MM.1S (cell line): ENCODE results near the gene CELA2A.
A peak's percentile ranks its signal among the peaks of the same experiment; 100 is the strongest.
"Not testable (repeated sequence)": the region's sequence is repeated elsewhere in the genome, so short reads cannot be mapped to it uniquely, and the experiment has no call there.

Experiments
- DNase-seq: peaks from one replicate; pipeline ENCODE4 v3.0.0-alpha.2; 2015
- H2AFZ ChIP-seq: fragments of 300-600 bp; sonication (generic); 2 replicates; pipeline ENCODE4 v1.6.0; 2016; ENCODE audit warnings: antibody characterized with exemption, low read length
- H3F3A ChIP-seq: fragments of 300-600 bp; sonication (generic); 2 replicates; pipeline ENCODE4 v1.6.1; 2016; ENCODE audit warnings: mild to moderate bottlenecking, antibody characterized with exemption, low read length, moderate library complexity, mixed read lengths; ENCODE audit not compliant: insufficient read depth
- H3K27ac ChIP-seq: fragments of 300-600 bp; sonication (generic); 2 replicates; pipeline ENCODE4 v1.5.1; 2016; ENCODE audit warnings: mild to moderate bottlenecking, low read length
- H3K27me3 ChIP-seq: fragments of 300-600 bp; sonication (generic); replicated peaks from 2 replicates; pipeline ENCODE4 v1.6.0; 2016; ENCODE audit warnings: low read length; ENCODE audit not compliant: insufficient read depth
- H3K36me3 ChIP-seq: fragments of 300-600 bp; sonication (generic); replicated peaks from 2 replicates; pipeline ENCODE4 v1.6.1; 2016; ENCODE audit warnings: mild to moderate bottlenecking, low read length, mixed read lengths; ENCODE audit not compliant: insufficient read depth
- H3K4me1 ChIP-seq: fragments of 300-600 bp; sonication (generic); 2 replicates; pipeline ENCODE4 v1.6.1; 2016; ENCODE audit warnings: low read length, mixed read lengths
- H3K4me2 ChIP-seq: fragments of 300-600 bp; sonication (generic); 2 replicates; pipeline ENCODE4 v1.6.0; 2016; ENCODE audit warnings: low read depth, low read length
- H3K4me3 ChIP-seq: fragments of 300-600 bp; sonication (generic); 2 replicates; pipeline ENCODE4 v1.5.1; 2016; ENCODE audit warnings: low read length, mixed read lengths
- H3K79me2 ChIP-seq: fragments of 300-600 bp; sonication (generic); 2 replicates; pipeline ENCODE4 v1.6.1; 2016; ENCODE audit warnings: mixed run types, low read length, mixed read lengths
- H3K9ac ChIP-seq: fragments of 300-600 bp; sonication (generic); 2 replicates; pipeline ENCODE4 v1.6.1; 2016; ENCODE audit warnings: low read length, mixed read lengths
- H3K9me2 ChIP-seq: fragments of 300-600 bp; sonication (generic); replicated peaks from 2 replicates; pipeline ENCODE4 v1.6.1; 2016; ENCODE audit warnings: mild to moderate bottlenecking, low read length, mixed read lengths; ENCODE audit not compliant: insufficient read depth
- H3K9me3 ChIP-seq: fragments of 300-600 bp; sonication (generic); replicated peaks from 2 replicates; pipeline ENCODE4 v1.6.1; 2016; ENCODE audit warnings: mild to moderate bottlenecking, low read length, mixed read lengths; ENCODE audit not compliant: insufficient read depth
- H4K20me1 ChIP-seq: fragments of 300-600 bp; sonication (generic); 2 replicates; pipeline ENCODE4 v1.6.1; 2016; ENCODE audit warnings: mild to moderate bottlenecking, low read length, moderate library complexity, mixed read lengths; ENCODE audit not compliant: insufficient read depth
- EZH2 ChIP-seq: fragments of 300-600 bp; sonication (generic); optimal IDR thresholded peaks from 2 replicates; pipeline ENCODE3; 2017; ENCODE audit warnings: low read depth, mild to moderate bottlenecking, antibody characterized with exemption, low read length, mixed read lengths
- EZH2phosphoT487 ChIP-seq: fragments of 300-600 bp; sonication (generic); IDR thresholded peaks from 2 replicates; pipeline ENCODE4 v1.6.1; 2018; ENCODE audit warnings: antibody characterized with exemption, low read length
- TF ChIP-seq, protein P1 (sequence below): fragments of 300-600 bp; sonication (generic); IDR thresholded peaks from 2 replicates; pipeline ENCODE4 v1.5.1; 2016; ENCODE audit warnings: antibody characterized with exemption, low read length, mixed read lengths

Gene CELA2A

DNA sequence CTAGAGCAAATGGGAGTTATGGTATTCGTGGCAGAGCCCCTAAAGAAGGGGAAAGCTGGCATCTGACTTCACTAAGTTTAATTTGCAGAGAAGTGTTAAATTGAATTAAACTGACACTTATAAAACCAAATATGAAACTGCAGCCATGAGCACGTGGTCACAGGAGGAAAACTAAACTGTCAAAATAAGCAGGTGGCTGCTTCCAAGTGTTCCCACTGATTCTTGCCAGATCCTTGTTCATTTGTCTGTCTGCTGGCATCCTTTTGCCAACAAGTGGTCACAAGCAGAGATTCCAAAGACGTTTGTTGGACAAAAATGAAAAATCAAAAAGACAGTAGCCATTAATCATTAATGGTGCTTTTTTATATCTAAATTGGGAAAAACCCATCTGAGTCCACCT, 12.8 kb downstream of the CELA2A start:
- Histone ChIP-seq H3K9me2 (no peaks in the 10 kb centered on the region), H3K27ac (no peak overlapping the region), H3K9ac (no peak overlapping the region), H2AFZ (no peak overlapping the region), H3K79me2 (no peaks in the 10 kb centered on the region), H4K20me1 (no peaks in the 10 kb centered on the region), H3K27me3 (no peaks in the 10 kb centered on the region), H3K4me3 (no peak overlapping the region), H3K4me1 (no peaks in the 10 kb centered on the region), H3F3A (no peaks in the 10 kb centered on the region), H3K9me3 (no peaks in the 10 kb centered on the region), H3K36me3 (no peaks in the 10 kb centered on the region), H3K4me2 (no peak overlapping the region)
- no peak for DNase-seq
- no peak for TF ChIP-seq EZH2phosphoT487
- TF ChIP-seq, protein P1, sequence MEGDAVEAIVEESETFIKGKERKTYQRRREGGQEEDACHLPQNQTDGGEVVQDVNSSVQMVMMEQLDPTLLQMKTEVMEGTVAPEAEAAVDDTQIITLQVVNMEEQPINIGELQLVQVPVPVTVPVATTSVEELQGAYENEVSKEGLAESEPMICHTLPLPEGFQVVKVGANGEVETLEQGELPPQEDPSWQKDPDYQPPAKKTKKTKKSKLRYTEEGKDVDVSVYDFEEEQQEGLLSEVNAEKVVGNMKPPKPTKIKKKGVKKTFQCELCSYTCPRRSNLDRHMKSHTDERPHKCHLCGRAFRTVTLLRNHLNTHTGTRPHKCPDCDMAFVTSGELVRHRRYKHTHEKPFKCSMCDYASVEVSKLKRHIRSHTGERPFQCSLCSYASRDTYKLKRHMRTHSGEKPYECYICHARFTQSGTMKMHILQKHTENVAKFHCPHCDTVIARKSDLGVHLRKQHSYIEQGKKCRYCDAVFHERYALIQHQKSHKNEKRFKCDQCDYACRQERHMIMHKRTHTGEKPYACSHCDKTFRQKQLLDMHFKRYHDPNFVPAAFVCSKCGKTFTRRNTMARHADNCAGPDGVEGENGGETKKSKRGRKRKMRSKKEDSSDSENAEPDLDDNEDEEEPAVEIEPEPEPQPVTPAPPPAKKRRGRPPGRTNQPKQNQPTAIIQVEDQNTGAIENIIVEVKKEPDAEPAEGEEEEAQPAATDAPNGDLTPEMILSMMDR, result no peak
- no peak for TF ChIP-seq EZH2

DNA sequence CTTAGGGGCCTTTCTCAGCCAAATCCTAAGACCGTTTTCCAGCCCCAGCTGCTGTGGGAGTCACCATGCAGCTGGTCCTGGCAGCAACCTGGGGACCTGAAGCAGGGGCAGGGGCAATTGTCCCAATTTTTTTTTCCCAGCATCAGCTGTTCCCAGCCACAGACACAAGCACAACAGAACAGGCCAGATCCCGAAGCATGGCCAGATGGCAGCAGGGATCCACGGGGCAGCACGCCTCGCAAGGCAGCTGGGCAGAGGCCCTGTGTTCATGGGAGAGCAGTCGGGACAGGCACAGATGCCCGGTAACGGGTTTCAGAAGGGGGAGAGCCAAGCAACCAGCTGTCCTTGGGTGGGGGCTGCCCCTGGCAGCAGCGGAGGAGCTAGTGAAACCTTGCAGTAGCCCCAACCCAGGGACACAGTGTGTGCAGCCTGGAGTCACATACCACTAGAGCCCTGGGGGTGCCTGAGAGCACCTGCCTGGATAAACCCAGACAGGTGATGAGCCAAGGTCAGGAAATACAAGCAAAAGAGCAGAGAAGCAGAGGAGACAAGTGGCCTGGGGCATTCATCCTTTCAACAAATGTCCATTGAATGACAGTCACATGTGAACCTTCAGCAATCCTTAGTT, 13.4 kb downstream of the CELA2A start:
- H2AFZ ChIP-seq, H3K4me3 ChIP-seq, H3K9me2 ChIP-seq, H3K9me3 ChIP-seq, H3K36me3 ChIP-seq, H3K9ac ChIP-seq, H3K4me1 ChIP-seq, H3F3A ChIP-seq, DNase-seq, H3K27ac ChIP-seq, H3K79me2 ChIP-seq, H3K4me2 ChIP-seq, H3K27me3 ChIP-seq, H4K20me1 ChIP-seq: not testable (repeated sequence)

DNA sequence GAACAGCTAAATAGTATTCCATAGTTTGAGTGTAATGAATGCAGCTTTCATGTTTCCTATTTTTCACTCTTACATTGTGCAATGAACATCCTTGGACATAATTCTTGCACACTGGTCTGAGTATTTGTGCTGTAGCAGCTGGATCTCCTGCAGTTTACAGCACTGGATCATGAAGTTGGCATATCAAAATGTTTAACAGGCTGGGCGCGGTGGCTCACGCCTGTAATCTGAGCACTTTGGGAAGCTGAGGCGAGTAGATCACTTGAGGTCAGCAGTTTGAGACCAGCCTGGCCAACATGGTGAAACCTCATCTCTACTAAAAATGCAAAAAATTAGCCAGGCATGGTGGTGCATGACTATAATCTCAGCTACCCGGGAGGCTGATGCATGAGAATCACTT, 14.5 kb downstream of the CELA2A start:
- H3K79me2 ChIP-seq, H3K4me2 ChIP-seq, H3K9me2 ChIP-seq, H3K4me1 ChIP-seq, H3K27me3 ChIP-seq, H3K9ac ChIP-seq, H4K20me1 ChIP-seq, H3K36me3 ChIP-seq, H3F3A ChIP-seq, H2AFZ ChIP-seq, DNase-seq, H3K9me3 ChIP-seq, H3K27ac ChIP-seq, H3K4me3 ChIP-seq: not testable (repeated sequence)

DNA sequence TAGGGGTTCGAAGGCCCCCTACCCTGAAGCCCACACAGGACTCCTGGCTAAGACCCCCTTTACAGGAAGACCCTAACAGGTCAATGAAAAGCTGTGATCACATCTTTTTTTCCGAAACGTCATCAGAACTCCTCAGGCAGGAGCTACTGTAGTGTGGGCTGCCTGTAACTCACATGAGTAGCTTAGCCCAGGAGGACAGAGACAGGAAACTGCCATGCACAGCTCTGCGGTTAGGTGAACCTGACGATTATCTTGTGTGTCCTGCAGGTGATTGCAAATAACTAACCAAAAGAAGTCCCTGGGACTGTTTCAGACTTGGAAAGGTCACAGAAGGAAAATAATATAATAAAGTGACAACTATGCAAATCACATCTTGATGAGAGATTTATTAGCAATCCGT, 15.2 kb downstream of the CELA2A start:
- not testable (repeated sequence) for H3K79me2 ChIP-seq, H3K9me3 ChIP-seq, H3K9me2 ChIP-seq, H3K36me3 ChIP-seq, H4K20me1 ChIP-seq, H3K27ac ChIP-seq, H3K4me1 ChIP-seq, H3K4me2 ChIP-seq, H3K27me3 ChIP-seq, H3K4me3 ChIP-seq, H3K9ac ChIP-seq, H3F3A ChIP-seq, H2AFZ ChIP-seq
- DNase-seq, result peak; percentile 46

DNA sequence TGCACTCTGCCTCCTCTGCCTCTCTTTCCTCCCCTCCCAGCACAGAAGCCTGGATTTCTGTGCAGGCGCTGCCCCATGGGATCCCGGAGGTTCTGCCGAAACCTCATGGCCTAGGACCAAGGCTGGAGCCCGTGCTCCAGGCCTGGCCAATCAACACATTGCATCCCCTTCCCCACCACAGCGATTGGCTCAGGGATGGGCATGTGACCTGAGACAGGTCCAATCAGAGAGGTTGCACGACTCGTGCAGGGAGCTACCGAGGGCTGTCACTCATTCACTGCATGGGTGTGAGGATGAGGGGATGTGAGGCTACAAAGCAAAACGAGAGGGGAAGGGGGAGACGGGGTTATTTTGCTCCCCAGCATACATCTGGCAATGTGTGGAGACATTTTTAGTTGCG, 16.1 kb downstream of the CELA2A start:
- TF ChIP-seq EZH2, result no peak
- TF ChIP-seq, protein P1, result no peak
- no peak for TF ChIP-seq EZH2phosphoT487
- no peaks in the 10 kb centered on the region for H3K4me1 ChIP-seq
- H4K20me1 ChIP-seq, result no peaks in the 10 kb centered on the region
- H3K9ac ChIP-seq, result no peak overlapping the region
- no peaks in the 10 kb centered on the region for H3K79me2 ChIP-seq
- no peaks in the 10 kb centered on the region for H3K27me3 ChIP-seq
- no peaks in the 10 kb centered on the region for H3K9me2 ChIP-seq
- no peak for DNase-seq
- H3K36me3 ChIP-seq, result no peaks in the 10 kb centered on the region
- no peaks in the 10 kb centered on the region for H3K9me3 ChIP-seq
- no peak overlapping the region for H3K27ac ChIP-seq
- no peak overlapping the region for H3K4me2 ChIP-seq
- no peak overlapping the region for H3K4me3 ChIP-seq
- no peaks in the 10 kb centered on the region for H3F3A ChIP-seq
- H2AFZ ChIP-seq, result no peak overlapping the region
